Natural killer cell (primary cell): ENCODE data around the gene LMOD1. TPM values are rescaled to one million over a fixed set of nuclear protein-coding genes. Genes with fewer than 3 reads are reported as not detected.
A peak's percentile ranks its signal among the peaks of the same experiment; 100 is the strongest.

Source experiments
- ATAC-seq, 3 donors: fragments of 150-1000 bp in 2 of 3; fragments of 200-7000 bp in 1 of 3; cut with Tn5 transposase; 1 replicate in 1 of 3; 2 replicates in 2 of 3; pipeline ENCODE4 v1.10.0; 2021; ENCODE audit warnings: mild to moderate bottlenecking in 2 of 3, moderate library complexity in 2 of 3
- DNase-seq, 2 donors: peaks; one replicate each; pipeline versions ENCODE4 v3.0.0 to v3.0.0-alpha.2; 2013 to 2021; ENCODE audit warnings: mixed read lengths in 1 of 2
- H3K27ac ChIP-seq: one replicate; pipeline ENCODE4 v1.5.1; 2013; ENCODE audit warnings: mild to moderate bottlenecking, low read length
- H3K27me3 ChIP-seq: one replicate; pipeline ENCODE4 v1.6.1; 2013; ENCODE audit warnings: low read length; ENCODE audit not compliant: control insufficient read depth, insufficient read depth
- H3K36me3 ChIP-seq: one replicate; pipeline ENCODE4 v1.6.1; 2013; ENCODE audit warnings: low read length; ENCODE audit not compliant: control insufficient read depth, insufficient read depth
- H3K4me1 ChIP-seq: one replicate; pipeline ENCODE4 v1.6.1; 2013; ENCODE audit warnings: low read length; ENCODE audit not compliant: control insufficient read depth, insufficient read depth
- H3K4me3 ChIP-seq: one replicate; pipeline ENCODE4 v1.5.1; 2013; ENCODE audit warnings: low read length
- H3K9me3 ChIP-seq: one replicate; pipeline ENCODE4 v1.6.1; 2013; ENCODE audit warnings: low read length; ENCODE audit not compliant: control insufficient read depth, insufficient read depth
- H3K27ac Mint-ChIP-seq, 2 donors: one replicate each; pipeline ENCODE4 v1.8.0; 2022; ENCODE audit warnings: mild to moderate bottlenecking in 2 of 2, mixed read lengths in 2 of 2, moderate library complexity in 1 of 2
- H3K27me3 Mint-ChIP-seq, 2 donors: one replicate each; pipeline ENCODE4 v1.8.0; 2022; ENCODE audit warnings: low read depth in 2 of 2, mixed read lengths in 2 of 2
- H3K36me3 Mint-ChIP-seq: one replicate; pipeline ENCODE4 v1.8.0; 2022; ENCODE audit warnings: mixed read lengths
- H3K4me1 Mint-ChIP-seq, 2 donors: one replicate each; pipeline ENCODE4 v1.8.0; 2022; ENCODE audit warnings: mixed read lengths in 2 of 2
- H3K4me3 Mint-ChIP-seq: one replicate; pipeline ENCODE4 v1.8.0; 2022; ENCODE audit warnings: mild to moderate bottlenecking, moderate library complexity, mixed read lengths
- H3K9me3 Mint-ChIP-seq, 2 donors: one replicate each; pipeline ENCODE4 v1.8.0; 2022; ENCODE audit warnings: mixed read lengths in 2 of 2
- CTCF ChIP-seq: fragments of 200-600 bp; IDR thresholded peaks from one replicate; pipeline ENCODE4 v1.8.0; 2022; ENCODE audit warnings: antibody characterized with exemption
- WGBS: methylation state at CpG from one replicate; pipeline ENCODE4 v1.1.7; 2013; ENCODE audit warnings: missing lambda C conversion rate; ENCODE audit not compliant: insufficient coverage; 5-methylcytosine and 5-hydroxymethylcytosine counted together
- intact Hi-C: fragments of 100-400 bp; cut with micrococcal nuclease; formaldehyde crosslinking; loops from one replicate; pipeline ENCODE4 v1.14.2; 2022
- total RNA-seq, 4 donors: library from RNA; stranded (reverse); fragments of 120-200 nt in 1 of 4; gene quantifications; one replicate each; pipeline versions ENCODE4 v1.2.3 to v1.2.4, GENCODE V29; 2013 to 2022

Gene LMOD1
- total RNA-seq, 3 donors from 2014 or later (not counting 1 experiment from before 2014, with no cell fraction given) = not detected

- 74% methylated on average over 4 of the region's 4 CpGs for WGBS
Observed at GRCh38 chr1:201898240-201898894, 48.0 kb downstream of the LMOD1 start.

DNA sequence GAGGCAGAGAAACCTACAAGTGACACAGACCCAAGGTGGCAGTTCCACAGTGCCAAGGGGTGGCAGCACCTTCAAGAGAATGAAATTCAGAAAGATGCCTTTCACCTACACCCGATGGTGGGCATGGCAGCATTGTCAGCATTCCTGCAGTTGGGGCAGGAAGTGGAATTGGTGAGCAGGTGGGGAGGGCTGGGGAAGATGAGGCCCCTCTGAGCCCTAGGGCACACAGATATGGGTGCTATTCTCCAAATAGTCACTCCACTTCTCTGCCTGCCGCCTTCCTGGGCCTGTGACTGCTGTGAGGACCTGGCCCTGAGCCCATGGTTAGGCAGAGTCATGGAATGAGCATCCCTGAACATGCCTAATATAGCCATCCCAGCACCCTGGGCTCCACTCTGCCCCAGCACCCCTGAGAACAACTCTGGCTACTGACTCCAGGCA is 49.4 kb downstream of the LMOD1 start:
- WGBS = 81% methylated on average over 2 of the region's 2 CpGs
- intact Hi-C loops = loop anchor here (1.0 kb wide), 1 partner anchor 75 kb away; no protein-coding TSS in a partner anchor
- H3K27ac Mint-ChIP-seq = peak overlapping the region in 1 of 2 donors; percentile 80
- DNase-seq (no peak), ATAC-seq (no peak)
- H3K4me3 ChIP-seq = no peak overlapping the region
- H3K27me3 Mint-ChIP-seq = peaks cover 0 to 10% of the 10 kb centered on the region in 2 donors
- H3K27ac ChIP-seq = no peak overlapping the region
- H3K36me3 ChIP-seq = no peaks in the 10 kb centered on the region
- H3K4me1 Mint-ChIP-seq = peaks cover 5 to 7% of the 10 kb centered on the region in 2 donors
- H3K4me1 ChIP-seq = peaks cover 5% of the 10 kb centered on the region
- no peaks in the 10 kb centered on the region for H3K36me3 Mint-ChIP-seq
- no peak overlapping the region for H3K4me3 Mint-ChIP-seq
- no peak for TF ChIP-seq CTCF
- H3K9me3 ChIP-seq = no peaks in the 10 kb centered on the region
- H3K9me3 Mint-ChIP-seq = no peaks in the 10 kb centered on the region
- H3K27me3 ChIP-seq = no peaks in the 10 kb centered on the region

More at GRCh38 chr1:201898240-201898894, 48.0 kb downstream of the LMOD1 start:
- peaks cover 0 to 9% of the 10 kb centered on the region in 2 donors for H3K27me3 Mint-ChIP-seq
- intact Hi-C loops = no loop called here
- H3K4me3 Mint-ChIP-seq = no peak overlapping the region
- peaks cover 5 to 7% of the 10 kb centered on the region in 2 donors for H3K4me1 Mint-ChIP-seq
- H3K9me3 Mint-ChIP-seq = no peaks in the 10 kb centered on the region
- DNase-seq = no peak
- no peak for ATAC-seq
- no peaks in the 10 kb centered on the region for H3K9me3 ChIP-seq
- no peaks in the 10 kb centered on the region for H3K27me3 ChIP-seq
- no peak overlapping the region for H3K27ac Mint-ChIP-seq
- H3K4me1 ChIP-seq = peaks cover 5% of the 10 kb centered on the region
- no peak overlapping the region for H3K27ac ChIP-seq
- H3K4me3 ChIP-seq = no peak overlapping the region
- no peak for TF ChIP-seq CTCF
- H3K36me3 Mint-ChIP-seq = no peaks in the 10 kb centered on the region
- no peaks in the 10 kb centered on the region for H3K36me3 ChIP-seq

DNA sequence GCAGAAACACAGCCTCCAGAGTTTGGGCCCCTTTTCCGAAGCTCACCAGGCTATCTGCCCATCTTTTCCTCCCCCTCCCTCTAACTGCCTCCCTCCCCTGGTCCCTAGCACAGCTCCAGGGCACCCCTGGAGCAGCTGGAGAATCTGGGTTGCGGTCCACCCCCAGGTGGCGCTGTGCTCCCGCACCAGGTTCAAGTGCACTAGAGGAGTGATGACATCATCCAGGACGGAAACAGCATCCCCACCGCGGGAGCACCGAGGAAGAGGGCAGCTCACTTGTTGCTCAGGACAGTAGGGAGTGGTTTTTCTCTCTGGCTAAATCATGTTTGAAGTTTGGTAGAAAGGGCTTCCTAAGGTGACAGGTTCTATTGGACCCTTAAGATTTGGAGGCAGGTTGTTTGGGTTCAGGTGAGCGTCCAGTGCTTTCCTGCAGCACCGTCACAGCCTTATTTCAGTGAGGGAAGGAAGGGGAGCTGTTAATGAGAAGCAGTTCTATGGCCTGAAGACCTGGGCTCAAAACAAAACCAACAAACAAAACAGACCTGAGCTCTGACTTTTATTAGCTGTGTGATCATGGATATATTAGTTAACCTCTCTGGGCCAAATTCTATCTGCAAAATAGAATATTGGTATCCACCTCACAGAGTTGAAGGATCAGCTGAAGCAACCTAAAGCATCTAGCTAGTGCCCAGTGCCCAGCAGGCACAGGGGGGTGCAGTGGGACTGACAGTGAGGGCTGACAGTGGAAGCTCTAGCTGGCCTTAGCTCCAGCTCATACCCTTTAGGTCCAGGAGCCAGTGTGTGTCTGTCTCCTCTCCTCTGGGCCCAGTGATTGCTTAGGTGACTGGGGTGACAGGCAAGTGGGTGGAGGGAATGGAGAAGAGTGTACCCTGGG is 50.2 kb downstream of the LMOD1 start:
- Histone ChIP-seq H3K9me3 (no peaks in the 10 kb centered on the region), H3K27ac (no peak overlapping the region), H3K4me3 (no peak overlapping the region), H3K36me3 (no peaks in the 10 kb centered on the region), H3K27me3 (no peaks in the 10 kb centered on the region), H3K4me1 (peaks cover 5% of the 10 kb centered on the region)
- Mint-ChIP-seq H3K27ac (peak overlapping the region; percentile 36 to 80), H3K27me3 (peaks cover 0 to 14% of the 10 kb centered on the region in 2 donors), H3K4me3 (peak overlapping the region; percentile 53), H3K36me3 (no peaks in the 10 kb centered on the region), H3K9me3 (no peaks in the 10 kb centered on the region), H3K4me1 (peaks cover 5 to 7% of the 10 kb centered on the region in 2 donors)
- intact Hi-C loops = loop anchor here (1.0 kb wide), 1 partner anchor 76 kb away; no protein-coding TSS in a partner anchor
- ATAC-seq (peak; percentile 83 to 97 (median 96)), DNase-seq (peak; percentile 76 to 89)
- WGBS = 15% methylated on average over 10 of the region's 10 CpGs
- TF ChIP-seq CTCF = peak; percentile 75
